HEK293T (cell line): ENCODE results near the gene XPNPEP2.

Source experiments
- BHLHE40 ChIP-seq: fragments of 450-650 bp; IDR thresholded peaks from 2 replicates; pipeline ENCODE4 v1.6.1; 2016; ENCODE audit warnings: mild to moderate bottlenecking, moderate library complexity, borderline replicate concordance
- FOXM1 ChIP-seq: fragments of 450-650 bp; IDR thresholded peaks from 2 replicates; pipeline ENCODE4 v1.6.1; 2017; ENCODE audit warnings: mild to moderate bottlenecking, borderline replicate concordance
- SP1 ChIP-seq: fragments of 450-650 bp; IDR thresholded peaks from 2 replicates; pipeline ENCODE4 v1.6.1; 2017

GRCh38 chrX:129721414-129721813, 17.4 kb upstream of the XPNPEP2 start:
- TF ChIP-seq BHLHE40 (no peak), SP1 (no peak), FOXM1 (no peak)
